HL-60 (cell line): ENCODE measurements around the gene ZNF711.

ENCODE experiments used
- DNase-seq, 2 experiments: peaks; one replicate each; pipeline ENCODE4 v3.0.0-alpha.2; 2010 to 2020; ENCODE audit warnings: low read depth in 1 of 2, low spot score in 1 of 2
- H3K27ac ChIP-seq: fragments of 250-450 bp; sonication (Bioruptor Pico); replicated peaks from 2 replicates; pipeline ENCODE4 v1.5.1; 2020; ENCODE audit warnings: mild to moderate bottlenecking, moderate library complexity
- H3K27me3 ChIP-seq: fragments of 250-450 bp; sonication (Bioruptor Pico); 2 replicates; pipeline ENCODE4 v1.5.1; 2021; ENCODE audit warnings: mild to moderate bottlenecking, moderate library complexity; ENCODE audit not compliant: insufficient read depth, poor library complexity, severe bottlenecking
- H3K4me3 ChIP-seq: replicated peaks from 2 replicates; pipeline ENCODE4 v1.5.1; 2011; ENCODE audit warnings: mild to moderate bottlenecking, control low read depth, low read length; ENCODE audit not compliant: insufficient read depth
- GABPA ChIP-seq: IDR thresholded peaks from 2 replicates; pipeline ENCODE4 v1.6.1; 2012; ENCODE audit warnings: low read depth
- POLR2AphosphoS5 ChIP-seq: IDR thresholded peaks from 2 replicates; pipeline ENCODE4 v1.6.1; 2012; ENCODE audit warnings: low read depth
- SPI1 ChIP-seq: IDR thresholded peaks from 2 replicates; pipeline ENCODE4 v1.6.1; 2012; ENCODE audit warnings: low read depth, mild to moderate bottlenecking, borderline replicate concordance
- long read RNA-seq: library from polyadenylated mRNA; unstranded; transcript quantifications from one replicate; pipeline ENCODE4 v2.0.0, GENCODE V29; 2020
- TF ChIP-seq, protein P1 (sequence below): IDR thresholded peaks from 2 replicates; pipeline ENCODE4 v1.6.1; 2012; ENCODE audit warnings: low read depth; ENCODE audit not compliant: insufficient replicate concordance
- TF ChIP-seq, protein P2 (sequence below): IDR thresholded peaks from one replicate; pipeline ENCODE4 v1.5.1; 2011; ENCODE audit warnings: low read length, control low read depth, inconsistent platforms; ENCODE audit not compliant: insufficient read depth

Gene ZNF711
- long read RNA-seq, result 0 reads

DNA sequence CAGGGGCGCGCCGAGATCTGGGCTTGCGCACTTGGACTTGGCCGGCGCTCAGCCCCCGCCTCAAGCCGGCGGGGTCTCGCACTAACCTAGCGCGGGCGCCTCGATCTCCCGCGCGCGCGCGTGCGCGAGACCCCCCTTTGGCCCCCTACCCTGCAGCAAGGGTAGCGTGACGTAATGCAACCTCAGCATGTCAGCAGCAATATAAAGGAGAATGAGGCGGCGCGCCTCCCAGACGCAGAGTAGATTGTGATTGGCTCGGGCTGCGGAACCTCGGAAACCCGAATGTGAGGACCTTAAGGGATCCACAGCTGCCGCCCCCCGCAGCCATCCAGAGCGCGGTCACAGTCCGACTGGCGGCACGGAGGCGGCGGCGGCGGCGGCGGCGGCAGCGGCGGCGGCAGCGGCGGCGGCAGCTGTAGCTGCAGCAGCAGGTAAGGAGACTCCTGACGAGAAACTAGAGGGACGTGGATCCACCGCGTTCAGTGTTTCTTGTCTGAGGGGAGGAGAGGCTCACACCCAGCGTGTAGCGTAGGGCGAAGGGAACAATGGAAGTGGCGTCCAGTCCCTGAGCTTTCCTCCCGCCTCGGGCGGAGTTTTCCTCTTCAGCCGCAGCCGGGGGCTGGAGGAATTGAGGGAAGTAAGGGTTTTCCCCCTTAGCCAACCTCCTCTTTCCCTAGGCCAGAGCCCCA, at the start of gene ZNF711, which contains the start of gene SATL1:
ZNF711 (plus strand) TSS at position 231 of the 689 bp plus-strand sequence. CDS start 3,582 bp downstream, outside the sequence.
SATL1 (minus strand) TSS at position 19 of the 689 bp plus-strand sequence. CDS start 134,811 bp downstream, outside the sequence.
- no peak within 1 kb of the TSS for H3K27ac ChIP-seq
- DNase-seq, result no peak
- peaks cover 10% of the 10 kb centered on the region for H3K27me3 ChIP-seq
- no peak within 1 kb of the TSS for H3K4me3 ChIP-seq
- TF ChIP-seq, protein P1, sequence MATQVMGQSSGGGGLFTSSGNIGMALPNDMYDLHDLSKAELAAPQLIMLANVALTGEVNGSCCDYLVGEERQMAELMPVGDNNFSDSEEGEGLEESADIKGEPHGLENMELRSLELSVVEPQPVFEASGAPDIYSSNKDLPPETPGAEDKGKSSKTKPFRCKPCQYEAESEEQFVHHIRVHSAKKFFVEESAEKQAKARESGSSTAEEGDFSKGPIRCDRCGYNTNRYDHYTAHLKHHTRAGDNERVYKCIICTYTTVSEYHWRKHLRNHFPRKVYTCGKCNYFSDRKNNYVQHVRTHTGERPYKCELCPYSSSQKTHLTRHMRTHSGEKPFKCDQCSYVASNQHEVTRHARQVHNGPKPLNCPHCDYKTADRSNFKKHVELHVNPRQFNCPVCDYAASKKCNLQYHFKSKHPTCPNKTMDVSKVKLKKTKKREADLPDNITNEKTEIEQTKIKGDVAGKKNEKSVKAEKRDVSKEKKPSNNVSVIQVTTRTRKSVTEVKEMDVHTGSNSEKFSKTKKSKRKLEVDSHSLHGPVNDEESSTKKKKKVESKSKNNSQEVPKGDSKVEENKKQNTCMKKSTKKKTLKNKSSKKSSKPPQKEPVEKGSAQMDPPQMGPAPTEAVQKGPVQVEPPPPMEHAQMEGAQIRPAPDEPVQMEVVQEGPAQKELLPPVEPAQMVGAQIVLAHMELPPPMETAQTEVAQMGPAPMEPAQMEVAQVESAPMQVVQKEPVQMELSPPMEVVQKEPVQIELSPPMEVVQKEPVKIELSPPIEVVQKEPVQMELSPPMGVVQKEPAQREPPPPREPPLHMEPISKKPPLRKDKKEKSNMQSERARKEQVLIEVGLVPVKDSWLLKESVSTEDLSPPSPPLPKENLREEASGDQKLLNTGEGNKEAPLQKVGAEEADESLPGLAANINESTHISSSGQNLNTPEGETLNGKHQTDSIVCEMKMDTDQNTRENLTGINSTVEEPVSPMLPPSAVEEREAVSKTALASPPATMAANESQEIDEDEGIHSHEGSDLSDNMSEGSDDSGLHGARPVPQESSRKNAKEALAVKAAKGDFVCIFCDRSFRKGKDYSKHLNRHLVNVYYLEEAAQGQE, result no peak
- TF ChIP-seq, protein P2, sequence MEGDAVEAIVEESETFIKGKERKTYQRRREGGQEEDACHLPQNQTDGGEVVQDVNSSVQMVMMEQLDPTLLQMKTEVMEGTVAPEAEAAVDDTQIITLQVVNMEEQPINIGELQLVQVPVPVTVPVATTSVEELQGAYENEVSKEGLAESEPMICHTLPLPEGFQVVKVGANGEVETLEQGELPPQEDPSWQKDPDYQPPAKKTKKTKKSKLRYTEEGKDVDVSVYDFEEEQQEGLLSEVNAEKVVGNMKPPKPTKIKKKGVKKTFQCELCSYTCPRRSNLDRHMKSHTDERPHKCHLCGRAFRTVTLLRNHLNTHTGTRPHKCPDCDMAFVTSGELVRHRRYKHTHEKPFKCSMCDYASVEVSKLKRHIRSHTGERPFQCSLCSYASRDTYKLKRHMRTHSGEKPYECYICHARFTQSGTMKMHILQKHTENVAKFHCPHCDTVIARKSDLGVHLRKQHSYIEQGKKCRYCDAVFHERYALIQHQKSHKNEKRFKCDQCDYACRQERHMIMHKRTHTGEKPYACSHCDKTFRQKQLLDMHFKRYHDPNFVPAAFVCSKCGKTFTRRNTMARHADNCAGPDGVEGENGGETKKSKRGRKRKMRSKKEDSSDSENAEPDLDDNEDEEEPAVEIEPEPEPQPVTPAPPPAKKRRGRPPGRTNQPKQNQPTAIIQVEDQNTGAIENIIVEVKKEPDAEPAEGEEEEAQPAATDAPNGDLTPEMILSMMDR, result no peak
- TF ChIP-seq SPI1, result no peak

DNA sequence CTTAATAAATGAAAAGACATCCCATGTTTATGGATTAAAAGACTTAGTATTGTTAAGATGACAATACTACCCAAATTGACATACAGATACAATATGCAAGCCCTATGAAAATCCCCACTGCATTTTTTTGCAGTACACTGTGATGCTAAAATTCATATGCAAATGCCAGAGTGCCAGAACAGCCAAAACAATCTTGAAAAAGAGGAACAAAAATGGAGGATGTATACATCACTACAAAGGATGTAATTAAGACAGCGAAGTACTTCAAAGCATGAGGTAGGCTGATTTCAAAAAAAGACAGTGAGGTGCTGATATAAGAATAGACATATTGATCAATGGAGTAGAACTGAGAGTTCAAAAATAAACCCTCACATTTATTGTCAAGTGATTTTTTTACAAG, 47.5 kb upstream of the ZNF711 start:
- no peak for DNase-seq

DNA sequence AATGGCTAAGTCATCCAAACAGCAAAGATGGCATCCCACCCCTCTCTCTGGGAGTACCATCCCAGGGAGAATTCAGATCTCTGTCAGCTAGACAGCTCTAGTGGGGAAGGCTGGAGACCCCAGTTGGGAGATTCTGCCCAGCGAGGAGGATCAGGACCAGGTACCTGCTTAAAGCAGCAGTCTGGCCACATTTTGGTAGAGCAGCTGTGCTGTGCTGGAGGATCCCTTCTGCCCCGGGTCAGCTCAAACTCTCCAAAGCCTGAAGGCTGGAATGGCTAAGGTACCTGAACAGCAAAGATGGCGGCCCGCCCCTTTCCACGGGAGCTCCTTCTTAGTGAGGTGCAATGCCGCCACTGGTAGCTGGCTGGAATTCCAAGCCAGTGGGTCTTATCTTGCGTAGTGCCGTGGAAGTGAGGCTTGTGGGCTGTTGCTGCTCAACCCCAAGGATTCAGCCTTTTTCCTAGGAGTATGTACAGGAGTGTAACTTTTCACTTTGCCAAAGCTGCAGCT, 40.3 kb upstream of the ZNF711 start:
- no peaks in the 10 kb centered on the region for H3K27me3 ChIP-seq
- no peak for DNase-seq
- no peak overlapping the region for H3K4me3 ChIP-seq
- TF ChIP-seq, protein P2, result no peak
- TF ChIP-seq, protein P1, result no peak
- no peak for TF ChIP-seq SPI1
- TF ChIP-seq GABPA, result no peak
- TF ChIP-seq POLR2AphosphoS5, result no peak
- H3K27ac ChIP-seq, result no peak overlapping the region

More for the DNA sequence above, 47.5 kb upstream of the ZNF711 start:
- Histone ChIP-seq H3K27ac (no peak overlapping the region), H3K27me3 (no peaks in the 10 kb centered on the region), H3K4me3 (no peak overlapping the region)
- TF ChIP-seq POLR2AphosphoS5, result no peak

DNA sequence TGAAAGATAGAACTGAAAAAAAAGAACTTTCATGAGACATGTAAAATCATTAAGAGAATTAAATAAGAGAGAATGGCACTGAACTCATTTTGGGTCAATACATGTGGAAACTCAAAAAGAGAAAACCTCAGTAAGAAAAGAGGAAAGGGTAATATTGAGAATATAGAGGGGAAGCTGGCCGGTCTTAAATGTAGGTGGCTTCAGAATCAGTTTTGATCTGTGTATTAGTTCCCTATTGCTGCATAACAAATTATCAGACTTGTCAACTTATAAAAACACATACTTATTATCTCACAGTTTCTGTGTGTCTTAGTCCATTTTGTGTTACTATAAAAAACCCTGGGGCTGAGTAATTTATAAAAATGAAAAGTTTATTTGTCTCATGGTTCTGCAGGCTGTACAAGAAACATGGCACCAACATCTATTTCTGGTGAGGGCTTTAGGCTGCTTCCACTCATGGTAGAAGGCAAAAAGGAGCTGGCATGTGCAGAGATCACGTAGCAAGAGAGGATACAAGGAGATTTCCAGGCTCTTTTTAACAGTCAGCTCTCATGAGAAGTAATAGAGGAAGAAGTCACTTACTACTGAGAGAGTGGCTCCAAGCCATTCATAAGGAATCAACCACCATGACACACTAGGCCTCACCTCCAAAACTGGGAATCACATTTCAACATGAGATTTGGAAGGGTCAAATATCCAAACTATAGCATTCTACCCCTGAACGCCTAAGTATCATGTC, 29.8 kb upstream of the ZNF711 start:
- no peaks in the 10 kb centered on the region for H3K27me3 ChIP-seq
- no peak overlapping the region for H3K27ac ChIP-seq
- no peak for DNase-seq
- no peak overlapping the region for H3K4me3 ChIP-seq
- TF ChIP-seq, protein P2, result no peak
- no peak for TF ChIP-seq SPI1
- TF ChIP-seq, protein P1, result no peak
- no peak for TF ChIP-seq GABPA
- TF ChIP-seq POLR2AphosphoS5, result no peak
